ENCODE results near the gene LRP1-AS. TPM values are rescaled to one million over a fixed set of nuclear protein-coding genes. Genes with fewer than 3 reads are reported as not detected.

Gene LRP1-AS
- total RNA-seq, 1 experiment from 2014 or later = not detected

GRCh38 chr12:57196439-57196838 is 49.0 kb upstream of the LRP1-AS start:
- Histone ChIP-seq H3K36me3 (ENCODE audit: low read depth, low read length) (peaks cover 5% of the 10 kb centered on the region; the same call in 1 of the 2 replicates), H3K9me2 (replicated peaks; ENCODE audit: low read length) (no peaks in the 10 kb centered on the region), H4K20me1 (ENCODE audit: low read length) (no peaks in the 10 kb centered on the region), H3K9me3 (ENCODE audit: low read length) (no peaks in the 10 kb centered on the region), H3K4me3 (ENCODE audit: low read length) (no peak overlapping the region), H2AFZ (ENCODE audit: low read length) (no peak overlapping the region), H3K79me2 (ENCODE audit: low read length) (no peaks in the 10 kb centered on the region), H3K27me3 (ENCODE audit: low read length) (no peaks in the 10 kb centered on the region), H3K9ac (ENCODE audit: low read length) (no peak overlapping the region), H3F3A (ENCODE audit: low read length, unreplicated experiment) (no peaks in the 10 kb centered on the region), H3K27ac (ENCODE audit: low read length) (no peak overlapping the region), H3K4me2 (ENCODE audit: low read length) (no peak overlapping the region), H3K4me1 (ENCODE audit: insufficient read depth, low read length) (no peaks in the 10 kb centered on the region)
- no peak for DNase-seq
- BruUV-seq (replicated peaks) = no TSS peak
- ChIA-PET CTCF (interaction anchor here (0.6 kb wide), 1 partner anchor 437 kb away, joined by 4 read pairs; no protein-coding TSS in a partner anchor), POLR2A (ENCODE audit: unreplicated experiment) (no interaction called here)
- no peak for TF ChIP-seq EZH2 (IDR thresholded peaks at IDR 0.05; ENCODE audit: low read length, unreplicated experiment)
- no peak for TF ChIP-seq EZH2phosphoT487 (IDR thresholded peaks at IDR 0.05; ENCODE audit: borderline replicate concordance, low read length)
- TF ChIP-seq CTCF (conservative IDR thresholded peaks at IDR 0.05; ENCODE audit: low read depth, low read length) = no peak
- ATAC-seq = no peak
- intact Hi-C loops (cut with micrococcal nuclease) = no loop called here

DNA sequence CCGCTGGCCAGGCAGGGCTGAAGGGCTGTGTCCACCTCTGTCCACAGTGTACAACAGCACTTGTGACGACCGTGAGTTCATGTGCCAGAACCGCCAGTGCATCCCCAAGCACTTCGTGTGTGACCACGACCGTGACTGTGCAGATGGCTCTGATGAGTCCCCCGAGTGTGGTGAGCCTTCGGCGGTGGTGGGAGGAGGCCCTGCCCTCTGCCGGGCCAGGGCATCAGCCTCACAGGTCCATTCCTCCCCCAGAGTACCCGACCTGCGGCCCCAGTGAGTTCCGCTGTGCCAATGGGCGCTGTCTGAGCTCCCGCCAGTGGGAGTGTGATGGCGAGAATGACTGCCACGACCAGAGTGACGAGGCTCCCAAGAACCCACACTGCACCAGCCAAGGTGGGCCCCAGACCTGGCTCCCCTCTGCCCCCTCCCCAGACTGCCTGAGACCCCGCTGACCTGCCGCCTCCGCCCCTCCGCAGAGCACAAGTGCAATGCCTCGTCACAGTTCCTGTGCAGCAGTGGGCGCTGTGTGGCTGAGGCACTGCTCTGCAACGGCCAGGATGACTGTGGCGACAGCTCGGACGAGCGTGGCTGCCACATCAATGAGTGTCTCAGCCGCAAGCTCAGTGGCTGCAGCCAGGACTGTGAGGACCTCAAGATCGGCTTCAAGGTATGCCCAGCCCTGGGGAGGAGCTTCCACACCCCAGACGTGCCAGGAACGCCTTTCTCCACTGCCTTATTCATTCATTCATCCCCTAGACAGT is 48.4 kb upstream of the LRP1-AS start:
- BruUV-seq (replicated peaks) = no TSS peak
- H3K79me2 ChIP-seq (ENCODE audit: low read length) = no peaks in the 10 kb centered on the region
- no peaks in the 10 kb centered on the region for H3K27me3 ChIP-seq (ENCODE audit: low read length)
- H2AFZ ChIP-seq (ENCODE audit: low read length) = no peak overlapping the region
- DNase-seq (no peak), ATAC-seq (no peak)
- no peak overlapping the region for H3K27ac ChIP-seq (ENCODE audit: low read length)
- no peak overlapping the region for H3K4me3 ChIP-seq (ENCODE audit: low read length)
- H4K20me1 ChIP-seq (ENCODE audit: low read length) = no peaks in the 10 kb centered on the region
- no peak overlapping the region for H3K4me2 ChIP-seq (ENCODE audit: low read length)
- ChIA-PET CTCF (interaction anchor here (0.6 kb wide), 1 partner anchor 436 kb away, joined by 4 read pairs; no protein-coding TSS in a partner anchor), POLR2A (ENCODE audit: unreplicated experiment) (interaction anchor here (0.6 kb wide), 1 partner anchor 29 kb away, joined by 3 read pairs; no protein-coding TSS in a partner anchor)
- no peaks in the 10 kb centered on the region for H3K4me1 ChIP-seq (ENCODE audit: insufficient read depth, low read length)
- H3K9me3 ChIP-seq (ENCODE audit: low read length) = no peaks in the 10 kb centered on the region
- peaks cover 8% of the 10 kb centered on the region; the same call in 1 of the 2 replicates for H3K36me3 ChIP-seq (ENCODE audit: low read depth, low read length)
- no peak overlapping the region for H3K9ac ChIP-seq (ENCODE audit: low read length)
- TF ChIP-seq EZH2 (IDR thresholded peaks at IDR 0.05; ENCODE audit: low read length, unreplicated experiment) (no peak), CTCF (conservative IDR thresholded peaks at IDR 0.05; ENCODE audit: low read depth, low read length) (no peak), EZH2phosphoT487 (IDR thresholded peaks at IDR 0.05; ENCODE audit: borderline replicate concordance, low read length) (no peak)
- intact Hi-C loops (cut with micrococcal nuclease) = no loop called here
- H3F3A ChIP-seq (ENCODE audit: low read length, unreplicated experiment) = no peaks in the 10 kb centered on the region
- H3K9me2 ChIP-seq (replicated peaks; ENCODE audit: low read length) = no peaks in the 10 kb centered on the region

DNA sequence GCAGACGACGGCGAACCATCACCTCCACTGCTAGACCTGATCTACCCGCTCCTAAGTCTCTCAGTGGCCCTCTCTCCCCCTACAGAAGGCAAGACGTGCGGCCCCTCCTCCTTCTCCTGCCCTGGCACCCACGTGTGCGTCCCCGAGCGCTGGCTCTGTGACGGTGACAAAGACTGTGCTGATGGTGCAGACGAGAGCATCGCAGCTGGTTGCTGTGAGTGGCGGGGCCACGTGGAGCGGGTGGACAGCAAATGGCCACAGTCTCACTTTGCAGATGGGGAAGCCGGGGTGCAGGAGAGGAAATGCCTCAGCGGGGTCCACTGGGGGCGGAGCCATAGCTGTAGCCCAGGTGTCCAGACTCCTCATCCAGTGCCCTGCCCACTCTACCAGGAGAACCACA is 47.8 kb upstream of the LRP1-AS start:
- CTCF ChIA-PET = no interaction called here
- Histone ChIP-seq H3K36me3 (ENCODE audit: low read depth, low read length) (peaks cover 8% of the 10 kb centered on the region; the same call in 1 of the 2 replicates), H3K9me2 (replicated peaks; ENCODE audit: low read length) (no peaks in the 10 kb centered on the region), H3K79me2 (ENCODE audit: low read length) (no peaks in the 10 kb centered on the region), H4K20me1 (ENCODE audit: low read length) (no peaks in the 10 kb centered on the region), H3K9me3 (ENCODE audit: low read length) (no peaks in the 10 kb centered on the region), H3K27me3 (ENCODE audit: low read length) (no peaks in the 10 kb centered on the region), H3K27ac (ENCODE audit: low read length) (no peak overlapping the region), H3K4me1 (ENCODE audit: insufficient read depth, low read length) (no peaks in the 10 kb centered on the region), H3F3A (ENCODE audit: low read length, unreplicated experiment) (no peaks in the 10 kb centered on the region), H2AFZ (ENCODE audit: low read length) (no peak overlapping the region), H3K4me3 (ENCODE audit: low read length) (no peak overlapping the region), H3K4me2 (ENCODE audit: low read length) (no peak overlapping the region), H3K9ac (ENCODE audit: low read length) (no peak overlapping the region)
- DNase-seq (no peak), ATAC-seq (no peak)
- BruUV-seq (replicated peaks) = no TSS peak
- intact Hi-C loops (cut with micrococcal nuclease) = no loop called here
- TF ChIP-seq EZH2 (IDR thresholded peaks at IDR 0.05; ENCODE audit: low read length, unreplicated experiment) (no peak), EZH2phosphoT487 (IDR thresholded peaks at IDR 0.05; ENCODE audit: borderline replicate concordance, low read length) (no peak), CTCF (conservative IDR thresholded peaks at IDR 0.05; ENCODE audit: low read depth, low read length) (no peak)
- POLR2A ChIA-PET (ENCODE audit: unreplicated experiment) = no interaction called here
